HepG2 (cell line): Measurements from ENCODE around the gene CCDC57. TPM values are rescaled to one million over a fixed set of nuclear protein-coding genes. Genes with fewer than 3 reads are reported as not detected.

Source experiments
- AHR ChIP-seq: IDR thresholded peaks from 2 replicates; pipeline ENCODE4 v1.6.1; 2018; ENCODE audit warnings: missing genetic modification reagents, missing compliant biosample characterization
- ATM ChIP-seq: fragments of 450-650 bp; IDR thresholded peaks from 2 replicates; pipeline ENCODE4 v1.7.1; 2017; ENCODE audit warnings: mild to moderate bottlenecking, borderline replicate concordance
- CC2D1A ChIP-seq: sonication (generic); formaldehyde crosslinking; IDR thresholded peaks from 2 replicates; pipeline ENCODE4 v1.8.1; 2023; ENCODE audit warnings: mild to moderate bottlenecking, missing genetic modification reagents
- DBP ChIP-seq: sonication (generic); formaldehyde crosslinking; IDR thresholded peaks from 2 replicates; pipeline ENCODE4 v1.4.0; 2020; ENCODE audit warnings: missing genetic modification reagents; ENCODE audit errors: not compliant biosample characterization
- DMTF1 ChIP-seq: sonication (generic); formaldehyde crosslinking; IDR thresholded peaks from 2 replicates; pipeline ENCODE4 v1.4.0; 2020; ENCODE audit warnings: mild to moderate bottlenecking, missing genetic modification reagents
- GATA4 ChIP-seq: sonication (generic); IDR thresholded peaks from 2 replicates; pipeline ENCODE4 v1.6.1; 2016; ENCODE audit warnings: antibody characterized with exemption, low read depth, borderline replicate concordance
- KAT2B ChIP-seq: fragments of 150-350 bp; IDR thresholded peaks from 2 replicates; pipeline ENCODE4 v1.6.1; 2014; ENCODE audit warnings: low read depth, low read length, borderline replicate concordance
- MED1 ChIP-seq: sonication (generic); formaldehyde crosslinking; IDR thresholded peaks from 2 replicates; pipeline ENCODE4 v1.4.0; 2020; ENCODE audit warnings: missing genetic modification reagents
- MNT ChIP-seq: fragments of 450-650 bp; IDR thresholded peaks from 2 replicates; pipeline ENCODE4 v1.6.1; 2016
- MXD4 ChIP-seq: IDR thresholded peaks from 2 replicates; pipeline ENCODE4 v1.6.1; 2016; ENCODE audit warnings: mild to moderate bottlenecking, missing biosample characterization, missing genetic modification reagents
- NFIC ChIP-seq: IDR thresholded peaks from 2 replicates; pipeline ENCODE4 v1.6.1; 2012; ENCODE audit warnings: mild to moderate bottlenecking, low read length, inconsistent platforms
- PCBP1 ChIP-seq: fragments of 200-400 bp; formaldehyde crosslinking; IDR thresholded peaks from 2 replicates; pipeline ENCODE4 v1.6.1; 2017; ENCODE audit warnings: mild to moderate bottlenecking, low read depth, low read length, borderline replicate concordance
- RELA ChIP-seq: sonication (generic); formaldehyde crosslinking; IDR thresholded peaks from 2 replicates; pipeline ENCODE4 v1.4.0; 2020; ENCODE audit warnings: missing genetic modification reagents
- RFX1 ChIP-seq: fragments of 450-650 bp; IDR thresholded peaks from 2 replicates; pipeline ENCODE4 v1.6.1; 2017
- THAP11 ChIP-seq: IDR thresholded peaks from 2 replicates; pipeline ENCODE4 v1.6.1; 2016; ENCODE audit warnings: missing biosample characterization, missing genetic modification reagents
- ZBTB2 ChIP-seq: sonication (generic); formaldehyde crosslinking; IDR thresholded peaks from 2 replicates; pipeline ENCODE4 v1.8.0; 2022; ENCODE audit warnings: low read depth, missing genetic modification reagents
- ZNF333 ChIP-seq: sonication (generic); formaldehyde crosslinking; IDR thresholded peaks from 2 replicates; pipeline ENCODE4 v1.4.0; 2020; ENCODE audit warnings: mild to moderate bottlenecking, missing genetic modification reagents, borderline replicate concordance
- ZNF343 ChIP-seq: sonication (generic); formaldehyde crosslinking; IDR thresholded peaks from 2 replicates; pipeline ENCODE4 v1.4.0; 2020; ENCODE audit warnings: mild to moderate bottlenecking, missing genetic modification reagents
- ZNF547 ChIP-seq: sonication (generic); formaldehyde crosslinking; IDR thresholded peaks from 2 replicates; pipeline ENCODE4 v1.5.1; 2020; ENCODE audit warnings: mild to moderate bottlenecking, missing genetic modification reagents
- ZNF567 ChIP-seq: sonication (generic); formaldehyde crosslinking; IDR thresholded peaks from 2 replicates; pipeline ENCODE4 v1.8.1; 2023; ENCODE audit warnings: mild to moderate bottlenecking, missing genetic modification reagents, borderline replicate concordance
- ZNF569 ChIP-seq: sonication (generic); formaldehyde crosslinking; IDR thresholded peaks from 2 replicates; pipeline ENCODE4 v1.5.0; 2020; ENCODE audit warnings: mild to moderate bottlenecking, missing genetic modification reagents, moderate library complexity, borderline replicate concordance
- ZNF75D ChIP-seq: sonication (generic); formaldehyde crosslinking; IDR thresholded peaks from 2 replicates; pipeline ENCODE4 v1.8.1; 2023; ENCODE audit warnings: missing genetic modification reagents, mild to moderate bottlenecking, borderline replicate concordance
- ZNF776 ChIP-seq: sonication (generic); formaldehyde crosslinking; IDR thresholded peaks from 2 replicates; pipeline ENCODE4 v1.4.0; 2020; ENCODE audit warnings: mild to moderate bottlenecking, missing genetic modification reagents
- ZNF781 ChIP-seq: sonication (generic); formaldehyde crosslinking; IDR thresholded peaks from 2 replicates; pipeline ENCODE4 v1.5.1; 2020; ENCODE audit warnings: borderline replicate concordance, mild to moderate bottlenecking, missing genetic modification reagents; ENCODE audit errors: not compliant biosample characterization
- polyA plus RNA-seq, 8 experiments: library from polyadenylated mRNA; depleted of rRNA in 3 of 8; stranded (reverse) in 7 of 8; unstranded in 1 of 8; fragments of >200 nt; fragmentation: Illumina TruSeq in 4 of 8; extraction: Trizol in 4 of 8; gene quantifications; 2 replicates each; pipeline versions ENCODE4 v1.2.1 to v1.2.3, GENCODE V29; 2011 to 2016; ENCODE audit warnings: low read depth in 4 of 8, missing spikeins in 1 of 8, mixed read lengths in 1 of 8; ENCODE audit not compliant: insufficient read depth in 1 of 8
- total RNA-seq, 5 experiments: library from RNA; depleted of rRNA; stranded (reverse); fragments of >200 nt; fragmentation: Illumina TruSeq; extraction: Trizol; gene quantifications; 2 replicates each; pipeline ENCODE4 v1.2.3, GENCODE V29; 2016; ENCODE audit warnings: low read depth in 1 of 5

The CCDC57 gene
- total and polyA plus RNA-seq, 2 of the 13 experiments (the other 11 are each of a cell fraction or from before 2014, with no cell fraction given), result 59.3 to 59.9 TPM

- TF ChIP-seq ZNF569 (CRISPR knock-in tag), result peak; percentile 82; the same call in 1 of the 2 replicates
- TF ChIP-seq ZNF75D (CRISPR knock-in tag), result no peak
- peak; percentile 98 for TF ChIP-seq ZNF343
- TF ChIP-seq ZBTB2, result peak; percentile 61; the same call in 1 of the 2 replicates
- peak; percentile 88; the same call in 1 of the 2 replicates for TF ChIP-seq ZNF567 (CRISPR knock-in tag)
- 0 out of 2 replicates have a peak, but pooled peaks have one; percentile 17 for TF ChIP-seq GATA4
- TF ChIP-seq ZNF781 (CRISPR knock-in tag), result peak; percentile 98
- no peak for TF ChIP-seq ZNF333 (CRISPR knock-in tag)
- no peak for TF ChIP-seq KAT2B
- peak; percentile 82; the same call in 1 of the 2 replicates for TF ChIP-seq RELA
- no peak; the same call in none of the 2 replicates for TF ChIP-seq ZNF547
- TF ChIP-seq MXD4, result peak; percentile 94
- TF ChIP-seq ZNF776 (CRISPR knock-in tag), result peak; percentile 75
- TF ChIP-seq MNT, result peak; percentile 31; the same call in 1 of the 2 replicates
- TF ChIP-seq THAP11, result peak; percentile 74
- TF ChIP-seq NFIC, result no peak
- TF ChIP-seq DMTF1 (CRISPR knock-in tag), result peak; percentile 93; the same call in 1 of the 2 replicates
- TF ChIP-seq PCBP1, result 0 out of 2 replicates have a peak, but pooled peaks have one; percentile 86
- 0 out of 2 replicates have a peak, but pooled peaks have one; percentile 55 for TF ChIP-seq AHR (CRISPR knock-in tag)
- no peak for TF ChIP-seq ATM
- 0 out of 2 replicates have a peak, but pooled peaks have one; percentile 76 for TF ChIP-seq CC2D1A (CRISPR knock-in tag)
- no peak for TF ChIP-seq DBP
- no peak for TF ChIP-seq RFX1
- peak; percentile 95 for TF ChIP-seq MED1
Observed at GRCh38 chr17:82236142-82236971, 23.7 kb upstream of the CCDC57 start (continued).
